ENCODE data around the gene F2RL2. TPM values are rescaled to one million over a fixed set of nuclear protein-coding genes. Genes with fewer than 3 reads are reported as not detected.
A peak's percentile ranks its signal among the peaks of the same experiment; 100 is the strongest.

Gene F2RL2
- total and polyA plus RNA-seq, 2 of the 4 experiments (the other 2 are of a cell fraction) = 21.7 to 32.8 TPM

GRCh38 chr5:76669245-76669644, 46.0 kb upstream of the F2RL2 start:
- Histone ChIP-seq H4K8ac (ENCODE audit: low read depth in 2 of 2, low read length in 2 of 2) (no peak overlapping the region), H3K14ac (replicated peaks; ENCODE audit: low read depth, low read length) (peak overlapping the region; percentile 81; the same call in 1 of the 2 replicates), H3K9me3 (ENCODE audit: control insufficient read depth, insufficient read depth, low read length) (no peaks in the 10 kb centered on the region), H3K79me1 (ENCODE audit: low read depth in 1 of 2, low read length in 2 of 2) (no peaks in the 10 kb centered on the region), H3K9ac (ENCODE audit: low read depth, low read length) (no peak overlapping the region), H3K27me3 (ENCODE audit: control insufficient read depth, insufficient read depth, low read length) (no peaks in the 10 kb centered on the region), H2BK120ac (ENCODE audit: low read depth, low read length) (peak overlapping the region; percentile 42; the same call in 1 of the 2 replicates), H4K20me1 (ENCODE audit: insufficient read depth, low read length) (no peaks in the 10 kb centered on the region), H3K36me3 (ENCODE audit: control insufficient read depth, insufficient read depth, low read length) (no peaks in the 10 kb centered on the region), H3K56ac (ENCODE audit: extremely low read depth, insufficient read depth, low read length) (no peak overlapping the region), H3K4ac (ENCODE audit: low read depth, low read length) (peak overlapping the region; percentile 64), H3K4me3 (ENCODE audit: insufficient read depth, low read depth, low read length) (no peak overlapping the region), H3K18ac (ENCODE audit: low read depth, low read length) (no peak overlapping the region), H3K4me2 (ENCODE audit: low read depth, low read length) (no peak overlapping the region), H4K91ac (ENCODE audit: insufficient read depth, low read depth, low read length) (no peak overlapping the region), H2BK5ac (ENCODE audit: low read depth, low read length, poor library complexity, severe bottlenecking) (no peak overlapping the region), H3K27ac (ENCODE audit: insufficient read depth, low read length) (no peak overlapping the region), H2BK15ac (ENCODE audit: low read depth, low read length) (0 out of 3 replicates have a peak overlapping the region, but pooled peaks have one; percentile 5), H3K23ac (ENCODE audit: low read depth, low read length) (no peak overlapping the region), H2AK9ac (replicated peaks; ENCODE audit: low read depth, low read length, poor library complexity) (no peak overlapping the region), H3K9me1 (ENCODE audit: insufficient read depth, low read length) (peaks cover 5% of the 10 kb centered on the region; the same call in 1 of the 2 replicates), H4K5ac (ENCODE audit: low read depth, low read length) (no peak overlapping the region), H3K4me1 (ENCODE audit: control insufficient read depth, insufficient read depth, low read length) (peaks cover 7% of the 10 kb centered on the region), H2AK5ac (ENCODE audit: low read depth, low read length) (peak overlapping the region; percentile 23; the same call in 1 of the 2 replicates), H2AFZ (replicated peaks; ENCODE audit: low read length, poor library complexity) (no peak overlapping the region), H2BK20ac (ENCODE audit: low read depth, low read length) (no peak overlapping the region; the same call in 1 of the 2 replicates)
- DNase-seq = peak; percentile 12
- ATAC-seq (ENCODE audit: low read depth) = no peak
- intact Hi-C loops (cut with micrococcal nuclease) (no loop called here), dilution Hi-C loops (cut with HindIII; ENCODE audit: low sequenced_read_pairs, unreplicated experiment) (no loop called here), in situ Hi-C loops (cut with MboI; ENCODE audit: low sequenced_read_pairs) (no loop called here)
- TF ChIP-seq BHLHE40 (IDR thresholded peaks at IDR 0.05; ENCODE audit: low read depth, low read length) (no peak), FOS (IDR thresholded peaks at IDR 0.05; ENCODE audit: low read depth, low read length) (no peak), MXI1 (IDR thresholded peaks at IDR 0.05; ENCODE audit: borderline replicate concordance, low read depth, low read length) (no peak), SMC3 (IDR thresholded peaks at IDR 0.05; ENCODE audit: low read depth, low read length) (no peak), CHD1 (IDR thresholded peaks at IDR 0.05; ENCODE audit: low read depth, low read length) (no peak), MAZ (IDR thresholded peaks at IDR 0.05; ENCODE audit: borderline replicate concordance, low read depth, low read length) (no peak)
- TF ChIP-seq, protein P1, sequence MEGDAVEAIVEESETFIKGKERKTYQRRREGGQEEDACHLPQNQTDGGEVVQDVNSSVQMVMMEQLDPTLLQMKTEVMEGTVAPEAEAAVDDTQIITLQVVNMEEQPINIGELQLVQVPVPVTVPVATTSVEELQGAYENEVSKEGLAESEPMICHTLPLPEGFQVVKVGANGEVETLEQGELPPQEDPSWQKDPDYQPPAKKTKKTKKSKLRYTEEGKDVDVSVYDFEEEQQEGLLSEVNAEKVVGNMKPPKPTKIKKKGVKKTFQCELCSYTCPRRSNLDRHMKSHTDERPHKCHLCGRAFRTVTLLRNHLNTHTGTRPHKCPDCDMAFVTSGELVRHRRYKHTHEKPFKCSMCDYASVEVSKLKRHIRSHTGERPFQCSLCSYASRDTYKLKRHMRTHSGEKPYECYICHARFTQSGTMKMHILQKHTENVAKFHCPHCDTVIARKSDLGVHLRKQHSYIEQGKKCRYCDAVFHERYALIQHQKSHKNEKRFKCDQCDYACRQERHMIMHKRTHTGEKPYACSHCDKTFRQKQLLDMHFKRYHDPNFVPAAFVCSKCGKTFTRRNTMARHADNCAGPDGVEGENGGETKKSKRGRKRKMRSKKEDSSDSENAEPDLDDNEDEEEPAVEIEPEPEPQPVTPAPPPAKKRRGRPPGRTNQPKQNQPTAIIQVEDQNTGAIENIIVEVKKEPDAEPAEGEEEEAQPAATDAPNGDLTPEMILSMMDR (conservative IDR thresholded peaks at IDR 0.05; ENCODE audit: low read depth, low read length) = no peak
- no TSS peak for BruUV-seq (replicated peaks)
- POLR2A ChIA-PET (ENCODE audit: unreplicated experiment) = no interaction called here
- CTCF ChIA-PET = interaction anchor here (1.5 kb wide), 1 partner anchor 21 kb away, joined by 3 read pairs; no protein-coding TSS in a partner anchor
- WGBS, 2 experiments (ENCODE audit: extremely low coverage in 2 of 2, insufficient read length in 1 of 2) = 91% methylated on average over 4 of the region's 5 CpGs; no CpG with 5 or more reads in 1 of the 2 experiments

Data from IMR-90 (cell line).